ENCODE results near the gene PDZD2.

The PDZD2 gene

DNA sequence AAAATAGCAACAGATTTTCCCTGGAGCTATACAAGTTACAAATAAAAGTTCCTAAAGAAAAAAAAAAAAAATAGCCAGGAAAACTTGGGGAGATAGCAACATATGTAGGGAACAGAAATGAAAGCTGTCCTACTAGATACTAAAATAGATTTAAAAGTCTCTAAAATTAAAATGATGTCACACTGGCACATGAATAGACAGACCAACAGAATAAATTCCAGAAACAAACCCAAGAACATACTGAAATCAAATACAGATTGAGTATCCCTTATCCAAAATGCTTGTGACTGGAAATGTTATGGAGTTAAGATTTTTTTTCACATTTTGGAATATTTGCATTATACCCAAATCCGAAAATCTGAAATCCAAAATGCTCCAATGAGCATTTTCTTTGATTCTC, 511.4 kb downstream of the PDZD2 start:
- ChIA-PET POLR2A (no interaction called here), CTCF (no interaction called here)
- DNase-seq (ENCODE audit: extremely low spot score): no peak
- TF ChIP-seq, protein P1, sequence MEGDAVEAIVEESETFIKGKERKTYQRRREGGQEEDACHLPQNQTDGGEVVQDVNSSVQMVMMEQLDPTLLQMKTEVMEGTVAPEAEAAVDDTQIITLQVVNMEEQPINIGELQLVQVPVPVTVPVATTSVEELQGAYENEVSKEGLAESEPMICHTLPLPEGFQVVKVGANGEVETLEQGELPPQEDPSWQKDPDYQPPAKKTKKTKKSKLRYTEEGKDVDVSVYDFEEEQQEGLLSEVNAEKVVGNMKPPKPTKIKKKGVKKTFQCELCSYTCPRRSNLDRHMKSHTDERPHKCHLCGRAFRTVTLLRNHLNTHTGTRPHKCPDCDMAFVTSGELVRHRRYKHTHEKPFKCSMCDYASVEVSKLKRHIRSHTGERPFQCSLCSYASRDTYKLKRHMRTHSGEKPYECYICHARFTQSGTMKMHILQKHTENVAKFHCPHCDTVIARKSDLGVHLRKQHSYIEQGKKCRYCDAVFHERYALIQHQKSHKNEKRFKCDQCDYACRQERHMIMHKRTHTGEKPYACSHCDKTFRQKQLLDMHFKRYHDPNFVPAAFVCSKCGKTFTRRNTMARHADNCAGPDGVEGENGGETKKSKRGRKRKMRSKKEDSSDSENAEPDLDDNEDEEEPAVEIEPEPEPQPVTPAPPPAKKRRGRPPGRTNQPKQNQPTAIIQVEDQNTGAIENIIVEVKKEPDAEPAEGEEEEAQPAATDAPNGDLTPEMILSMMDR (IDR thresholded peaks at IDR 0.05; ENCODE audit: control extremely low read depth, extremely low read depth, low read depth, missing control alignments): no peak

- ChIA-PET POLR2A (no interaction called here), CTCF (interaction anchor here (0.7 to 1.9 kb wide), 3 partner anchors 13 to 18 kb away, joined by 3 to 6 read pairs (median 3); no protein-coding TSS in a partner anchor)
- TF ChIP-seq, protein P1 (IDR thresholded peaks at IDR 0.05; ENCODE audit: control extremely low read depth, extremely low read depth, low read depth, missing control alignments): no peak
- no peak for DNase-seq (ENCODE audit: extremely low spot score)
These were observed 512.3 kb downstream of the PDZD2 start for GRCh38 chr5:32151198-32151597.

DNA sequence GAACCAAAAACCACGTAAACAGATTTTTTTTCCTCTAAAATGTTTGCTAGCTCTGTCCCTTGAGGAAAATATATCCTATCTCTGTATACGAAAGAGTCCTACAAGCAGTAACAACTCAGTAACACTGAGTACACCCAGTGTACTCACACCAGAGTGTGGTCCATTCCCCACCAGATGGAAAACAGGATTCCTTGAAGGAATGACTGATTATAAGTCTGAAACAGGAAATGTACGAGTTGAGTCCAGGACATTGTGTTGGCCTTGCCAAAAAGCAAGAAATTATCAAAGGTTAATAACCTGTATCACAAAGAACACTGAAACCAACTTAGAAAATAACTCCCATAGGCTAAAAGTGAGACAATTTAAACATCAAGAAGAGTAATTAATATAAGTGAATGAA, 514.8 kb downstream of the PDZD2 start:
- ChIA-PET POLR2A (no interaction called here), CTCF (interaction anchor here (1.1 kb wide), 1 partner anchor 17 kb away, joined by 3 read pairs; no protein-coding TSS in a partner anchor)
- TF ChIP-seq, protein P1 (IDR thresholded peaks at IDR 0.05; ENCODE audit: control extremely low read depth, extremely low read depth, low read depth, missing control alignments): no peak
- DNase-seq (ENCODE audit: extremely low spot score): no peak

- CTCF ChIA-PET: interaction anchor here (1.2 to 2.2 kb wide), 3 partner anchors 9 to 18 kb away, joined by 3 to 8 read pairs (median 4); no protein-coding TSS in a partner anchor
- POLR2A ChIA-PET: interaction anchor here (0.6 kb wide), 1 partner anchor 561 kb away, joined by 5 read pairs; no protein-coding TSS in a partner anchor
- no peak for DNase-seq (ENCODE audit: extremely low spot score)
- TF ChIP-seq, protein P1 (IDR thresholded peaks at IDR 0.05; ENCODE audit: control extremely low read depth, extremely low read depth, low read depth, missing control alignments): no peak
These were observed 516.3 kb downstream of the PDZD2 start for GRCh38 chr5:32155211-32155610.

- ChIA-PET CTCF (interaction anchor here (0.9 to 1.2 kb wide), 2 partner anchors 9 to 17 kb away, joined by 3 read pairs; no protein-coding TSS in a partner anchor), POLR2A (no interaction called here)
These were observed 517.7 kb downstream of the PDZD2 start for GRCh38 chr5:32156635-32157034.

DNA sequence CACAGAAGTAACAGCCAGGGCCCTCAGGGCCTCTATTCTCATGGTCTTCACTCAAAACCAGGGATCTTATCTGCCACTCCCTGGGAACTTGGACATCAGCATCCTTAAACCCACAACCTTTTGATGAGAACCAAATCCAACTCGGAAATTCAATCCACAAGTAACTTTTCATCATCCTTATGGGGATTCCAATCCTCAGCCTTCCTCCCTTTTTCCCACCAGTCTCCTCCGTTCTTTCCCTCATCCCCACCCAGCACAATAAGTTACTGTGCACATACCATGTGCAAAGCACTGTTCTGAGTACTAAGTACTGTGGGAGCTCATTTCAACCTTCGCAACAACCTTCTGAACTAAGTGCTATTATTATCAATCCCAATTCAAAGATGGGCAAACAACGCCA, 518.1 kb downstream of the PDZD2 start:
- TF ChIP-seq, protein P1 (IDR thresholded peaks at IDR 0.05; ENCODE audit: control extremely low read depth, extremely low read depth, low read depth, missing control alignments): no peak
- POLR2A ChIA-PET: no interaction called here
- CTCF ChIA-PET: interaction anchor here (1.2 kb wide), 1 partner anchor 9 kb away, joined by 3 read pairs; no protein-coding TSS in a partner anchor

More at GRCh38 chr5:32156635-32157034, 517.7 kb downstream of the PDZD2 start:
- no peak for DNase-seq (ENCODE audit: extremely low spot score)
- TF ChIP-seq, protein P1 (IDR thresholded peaks at IDR 0.05; ENCODE audit: control extremely low read depth, extremely low read depth, low read depth, missing control alignments): no peak

More for the DNA sequence above, 518.1 kb downstream of the PDZD2 start:
- no peak for DNase-seq (ENCODE audit: extremely low spot score)

All from GM10248 (cell line).